GM12874 (cell line): ENCODE results near the gene DHX58.

ENCODE experiments used
- CTCF ChIP-seq: IDR thresholded peaks from 2 replicates; pipeline ENCODE4 v1.5.1; 2011; ENCODE audit warnings: low read depth, mild to moderate bottlenecking, control low read depth, low read length, moderate library complexity; ENCODE audit not compliant: insufficient read depth

The DHX58 gene

GRCh38 chr17:42103221-42103954 is 9.1 kb downstream of the DHX58 start:
- no peak for TF ChIP-seq CTCF

- TF ChIP-seq CTCF: peak; percentile 93
Measured at GRCh38 chr17:42101513-42102292, 10.8 kb downstream of the DHX58 start.

- no peak for TF ChIP-seq CTCF
Measured at GRCh38 chr17:42098730-42099399, 13.6 kb downstream of the DHX58 start.

- no peak for TF ChIP-seq CTCF
Measured at GRCh38 chr17:42097691-42098631, 14.6 kb downstream of the DHX58 start, which contains the start of gene ZNF385C. ZNF385C (minus strand) TSS chr17:42098473; CDS start chr17:42063056, 35,417 bp downstream.

GRCh38 chr17:42096360-42097111 is 16.0 kb downstream of the DHX58 start:
- TF ChIP-seq CTCF: no peak

GRCh38 chr17:42094375-42095069 is 18.0 kb downstream of the DHX58 start:
- no peak for TF ChIP-seq CTCF
